Ectodermal cell (in vitro differentiated cells): Measurements from ENCODE around the gene CNGA2.

ENCODE experiments used
- H3K27ac ChIP-seq: 2 replicates; pipeline ENCODE4 v1.7.0; 2013; ENCODE audit warnings: mild to moderate bottlenecking, low read depth, low read length; ENCODE audit not compliant: insufficient read depth, poor library complexity, severe bottlenecking
- H3K27me3 ChIP-seq: 2 replicates; pipeline ENCODE4 v1.7.0; 2013; ENCODE audit warnings: mild to moderate bottlenecking, low read length; ENCODE audit not compliant: insufficient read depth, control insufficient read depth, poor library complexity, severe bottlenecking
- H3K36me3 ChIP-seq: one replicate; pipeline ENCODE4 v1.7.0; 2013; ENCODE audit warnings: low read length; ENCODE audit not compliant: control insufficient read depth, insufficient read depth
- H3K4me1 ChIP-seq: one replicate; pipeline ENCODE4 v1.7.0; 2013; ENCODE audit warnings: low read length; ENCODE audit not compliant: control insufficient read depth, insufficient read depth
- H3K4me3 ChIP-seq: 2 replicates; pipeline ENCODE4 v1.7.0; 2013; ENCODE audit warnings: low read depth, low read length, control low read depth; ENCODE audit not compliant: insufficient read depth
- H3K9me3 ChIP-seq: 2 replicates; pipeline ENCODE4 v1.7.0; 2013; ENCODE audit warnings: mild to moderate bottlenecking, low read length, moderate library complexity; ENCODE audit not compliant: control insufficient read depth
- WGBS, 2 experiments: methylation state at CpG; one replicate each; pipeline ENCODE4 v1.1.7; 2013; ENCODE audit warnings: missing lambda C conversion rate in 2 of 2; 5-methylcytosine and 5-hydroxymethylcytosine counted together

CNGA2 gene

DNA sequence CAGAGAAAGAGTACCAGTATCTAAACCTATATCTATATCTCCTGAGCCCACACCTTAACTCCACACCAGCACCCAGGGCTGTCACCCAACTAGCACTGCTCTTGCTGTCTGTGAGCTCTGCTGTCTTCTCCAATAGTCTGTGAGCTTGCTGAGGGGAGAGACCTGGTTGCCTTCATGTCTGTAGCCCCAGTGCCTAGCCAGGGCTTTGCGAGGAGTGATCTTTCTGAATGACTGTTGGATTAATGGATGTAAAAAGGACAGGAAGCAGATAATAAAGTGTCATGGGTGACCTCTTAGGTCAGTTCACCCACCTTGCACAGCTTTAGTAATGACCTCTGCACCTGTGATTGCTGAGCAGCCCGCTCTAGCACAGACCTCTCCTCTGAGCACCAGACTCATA is 30.5 kb downstream of the CNGA2 start:
- no peak overlapping the region for H3K27ac ChIP-seq
- H3K4me3 ChIP-seq: no peak overlapping the region
- H3K9me3 ChIP-seq: no peaks in the 10 kb centered on the region
- no peaks in the 10 kb centered on the region for H3K36me3 ChIP-seq
- 85 to 100% methylated on average over 2 of the region's 2 CpGs for WGBS, 2 experiments
- no peaks in the 10 kb centered on the region for H3K4me1 ChIP-seq
- H3K27me3 ChIP-seq: no peaks in the 10 kb centered on the region

GRCh38 chrX:151771726-151772125 is 37.2 kb downstream of the CNGA2 start:
- Histone ChIP-seq H3K36me3 (no peaks in the 10 kb centered on the region), H3K27me3 (no peaks in the 10 kb centered on the region), H3K4me1 (no peaks in the 10 kb centered on the region), H3K27ac (no peak overlapping the region), H3K4me3 (no peak overlapping the region), H3K9me3 (no peaks in the 10 kb centered on the region)
- WGBS, 2 experiments: 94 to 95% methylated on average over 3 of the region's 3 CpGs

DNA sequence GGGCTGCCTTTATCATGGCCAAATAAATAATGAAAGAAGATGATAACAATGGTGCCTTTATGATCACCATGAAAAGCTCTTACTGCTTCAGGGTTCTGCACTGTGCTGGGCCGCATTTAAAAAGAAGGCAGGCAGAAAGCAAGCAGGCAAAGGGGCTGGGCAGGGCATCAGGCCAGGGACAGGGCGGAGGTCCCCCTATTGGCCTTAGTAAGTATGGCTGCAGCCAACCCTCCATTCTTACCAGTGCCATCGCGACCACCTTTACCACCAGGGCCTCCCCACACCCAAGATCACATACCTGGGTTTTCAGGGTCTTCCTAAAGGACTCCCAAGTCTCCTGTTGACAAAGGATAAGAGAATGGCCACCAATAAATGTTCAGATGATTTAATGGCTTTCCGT is 38.9 kb downstream of the CNGA2 start:
- WGBS, 2 experiments: 91 to 95% methylated on average over 5 of the region's 5 CpGs
- H3K4me1 ChIP-seq: no peaks in the 10 kb centered on the region

GRCh38 chrX:151774421-151774820 is 39.9 kb downstream of the CNGA2 start:
- no peaks in the 10 kb centered on the region for H3K36me3 ChIP-seq
- no peak overlapping the region for H3K27ac ChIP-seq
- H3K27me3 ChIP-seq: no peaks in the 10 kb centered on the region
- H3K4me3 ChIP-seq: no peak overlapping the region
- no peaks in the 10 kb centered on the region for H3K4me1 ChIP-seq
- 96% methylated on average over 3 of the region's 3 CpGs for WGBS, 2 experiments
- H3K9me3 ChIP-seq: no peaks in the 10 kb centered on the region

More for the DNA sequence above, 38.9 kb downstream of the CNGA2 start:
- Histone ChIP-seq H3K9me3 (no peaks in the 10 kb centered on the region), H3K4me3 (no peak overlapping the region), H3K36me3 (no peaks in the 10 kb centered on the region), H3K27me3 (no peaks in the 10 kb centered on the region), H3K27ac (no peak overlapping the region)

DNA sequence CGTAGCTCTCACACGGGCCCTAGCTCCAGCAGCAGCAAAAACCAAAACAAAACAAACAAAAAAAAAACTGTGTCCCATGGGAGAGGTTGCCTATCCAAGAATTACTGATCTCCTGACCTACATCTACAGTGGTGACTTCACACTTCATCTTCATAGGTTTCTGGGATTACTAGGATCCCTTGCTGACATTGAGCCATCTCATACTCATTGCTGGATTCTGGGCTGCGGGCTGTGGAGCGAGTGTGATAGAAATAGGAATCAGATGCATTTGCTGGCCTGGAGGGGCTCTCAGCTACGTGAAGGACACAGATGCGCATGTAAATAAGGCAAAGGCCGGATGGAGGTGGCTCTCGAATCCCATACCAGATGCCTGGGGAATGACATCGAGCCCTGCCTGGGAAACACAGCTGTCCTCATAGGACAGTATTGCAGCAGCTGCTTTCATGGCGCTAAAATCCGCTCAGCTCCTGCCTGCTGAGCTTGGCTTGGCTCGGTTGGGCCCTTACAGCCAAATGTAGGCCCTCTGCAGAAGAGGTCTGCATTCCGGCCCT is 41.7 kb downstream of the CNGA2 start:
- H3K4me3 ChIP-seq: no peak overlapping the region
- no peaks in the 10 kb centered on the region for H3K27me3 ChIP-seq
- WGBS, 2 experiments: 76 to 85% methylated on average over 12 to 13 of the region's 13 CpGs
- no peaks in the 10 kb centered on the region for H3K4me1 ChIP-seq
- H3K27ac ChIP-seq: no peak overlapping the region
- H3K9me3 ChIP-seq: no peaks in the 10 kb centered on the region
- H3K36me3 ChIP-seq: no peaks in the 10 kb centered on the region

- Histone ChIP-seq H3K9me3 (no peaks in the 10 kb centered on the region), H3K4me3 (no peak overlapping the region), H3K27me3 (no peaks in the 10 kb centered on the region), H3K36me3 (no peaks in the 10 kb centered on the region), H3K4me1 (no peaks in the 10 kb centered on the region), H3K27ac (no peak overlapping the region)
- 89 to 92% methylated on average over 5 of the region's 5 CpGs for WGBS, 2 experiments
Observed at GRCh38 chrX:151776936-151777335, 42.4 kb downstream of the CNGA2 start.

GRCh38 chrX:151779258-151779657 is 44.7 kb downstream of the CNGA2 start:
- Histone ChIP-seq H3K4me3 (no peak overlapping the region), H3K4me1 (no peaks in the 10 kb centered on the region), H3K36me3 (no peaks in the 10 kb centered on the region), H3K9me3 (no peaks in the 10 kb centered on the region), H3K27me3 (no peaks in the 10 kb centered on the region), H3K27ac (no peak overlapping the region)
- 92 to 98% methylated on average over 4 of the region's 4 CpGs for WGBS, 2 experiments

- Histone ChIP-seq H3K27me3 (no peaks in the 10 kb centered on the region), H3K9me3 (no peaks in the 10 kb centered on the region), H3K4me1 (no peaks in the 10 kb centered on the region), H3K36me3 (no peaks in the 10 kb centered on the region), H3K27ac (no peak overlapping the region), H3K4me3 (no peak overlapping the region)
- 94 to 98% methylated on average over 4 of the region's 4 CpGs for WGBS, 2 experiments
Observed at GRCh38 chrX:151780621-151781020, 46.1 kb downstream of the CNGA2 start.

DNA sequence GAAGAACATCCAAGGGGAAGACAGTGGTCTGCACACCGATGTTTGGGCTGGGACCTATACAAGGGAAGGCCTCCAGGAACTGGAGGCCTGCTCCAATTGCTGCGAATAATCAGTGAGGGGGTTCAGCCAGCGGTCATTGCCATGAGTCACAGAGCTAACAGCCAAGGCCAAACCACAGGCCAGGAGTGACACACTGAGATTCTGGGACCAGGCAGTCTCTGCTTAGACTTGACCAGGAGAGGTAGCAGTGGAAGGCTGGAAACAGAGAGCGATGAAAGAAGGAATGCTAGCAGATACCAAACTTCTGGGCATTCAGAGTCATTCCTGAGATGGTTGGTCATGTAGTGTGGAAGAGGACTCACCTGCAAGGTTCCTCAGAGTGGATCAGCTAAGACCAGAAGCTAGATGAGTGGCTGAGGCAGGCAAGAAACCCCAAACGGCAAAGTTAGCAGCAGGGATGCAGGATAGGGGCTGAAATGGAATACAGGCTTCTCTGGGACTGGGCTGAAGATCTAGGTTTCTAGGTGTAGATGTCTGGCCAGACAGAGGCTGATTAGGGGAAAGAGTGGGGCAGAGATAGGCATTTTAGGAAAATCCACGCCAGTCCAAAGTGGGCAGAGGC is 54.7 kb downstream of the CNGA2 start:
- H3K27ac ChIP-seq: no peak overlapping the region
- H3K36me3 ChIP-seq: no peaks in the 10 kb centered on the region
- WGBS, 2 experiments: 93 to 94% methylated on average over 6 of the region's 6 CpGs
- no peaks in the 10 kb centered on the region for H3K9me3 ChIP-seq
- no peaks in the 10 kb centered on the region for H3K27me3 ChIP-seq
- H3K4me3 ChIP-seq: no peak overlapping the region
- no peaks in the 10 kb centered on the region for H3K4me1 ChIP-seq

GRCh38 chrX:151790481-151791160 is 56.1 kb downstream of the CNGA2 start:
- Histone ChIP-seq H3K36me3 (no peaks in the 10 kb centered on the region), H3K27me3 (no peaks in the 10 kb centered on the region), H3K9me3 (no peaks in the 10 kb centered on the region), H3K27ac (no peak overlapping the region), H3K4me1 (no peaks in the 10 kb centered on the region), H3K4me3 (no peak overlapping the region)
- WGBS, 2 experiments: 92 to 95% methylated on average over 3 of the region's 3 CpGs
